ENCODE data around the gene RAD51B. TPM values are rescaled to one million over a fixed set of nuclear protein-coding genes. Genes with fewer than 3 reads are reported as not detected.

Gene RAD51B
- total and polyA plus RNA-seq, 9 of the 15 experiments (the other 6 are each of a cell fraction or from before 2014, with no cell fraction given): 8.5 to 17.3 (median 11.3) TPM

- no peak for DNase-seq (ENCODE audit: extremely low read depth in 1 of 4, low spot score in 3 of 4)
- no TSS peak for BruUV-seq (replicated peaks)
- Histone ChIP-seq H3K4me3 (no peak overlapping the region), H4K20me1 (replicated peaks; ENCODE audit: control insufficient read depth, insufficient read depth, low read length) (no peaks in the 10 kb centered on the region), H3K9me1 (ENCODE audit: control insufficient read depth, insufficient read depth, low read length) (no peaks in the 10 kb centered on the region), H3K4me1 (replicated peaks in 1 of 2; ENCODE audit: control insufficient read depth in 2 of 2, insufficient read depth in 2 of 2, low read length in 2 of 2) (no peaks in the 10 kb centered on the region), H3K27ac (ENCODE audit: extremely low read depth, low read depth, low read length) (no peak overlapping the region), H3K27me3 (ENCODE audit: control insufficient read depth in 2 of 2, insufficient read depth in 2 of 2, low read length in 2 of 2) (no peaks in the 10 kb centered on the region), H3K4me2 (ENCODE audit: insufficient read depth, low read length) (no peak overlapping the region), H3K36me3 (ENCODE audit: control insufficient read depth, insufficient read depth, low read length) (no peaks in the 10 kb centered on the region), H2AFZ (ENCODE audit: low read depth, low read length) (no peak overlapping the region), H3K9me3 (replicated peaks; ENCODE audit: control insufficient read depth, insufficient read depth, low read depth, low read length) (no peaks in the 10 kb centered on the region), H3K9ac (ENCODE audit: insufficient read depth in 1 of 2, low read depth in 2 of 2, low read length in 2 of 2) (no peak overlapping the region), H3K79me2 (ENCODE audit: control insufficient read depth, insufficient read depth, low read length) (no peaks in the 10 kb centered on the region)
- ATAC-seq: no peak
- in situ Hi-C loops (cut with MboI) (no loop called here), intact Hi-C loops (cut with micrococcal nuclease) (no loop called here)
- no peak for FAIRE-seq
- CTCF ChIA-PET (ENCODE audit: low intra/inter-chr PET ratio): no interaction called here
- TF ChIP-seq SLC30A9 (CRISPR knock-in tag; IDR thresholded peaks at IDR 0.05) (no peak), SUPT5H (IDR thresholded peaks at IDR 0.05) (no peak), ZBED1 (IDR thresholded peaks at IDR 0.05) (no peak), ZNF212 (CRISPR knock-in tag; IDR thresholded peaks at IDR 0.05) (no peak)
- WGBS (ENCODE audit: insufficient coverage, low coverage, missing lambda C conversion rate): 8% methylated on average over 3 of the region's 3 CpGs
- POLR2A ChIA-PET: no interaction called here
These were observed 362.1 kb downstream of the RAD51B start for GRCh38 chr14:68181519-68182326.

GRCh38 chr14:68182492-68182891 is 362.9 kb downstream of the RAD51B start:
- no peaks in the 10 kb centered on the region for H3K79me2 ChIP-seq (ENCODE audit: control insufficient read depth, insufficient read depth, low read length)
- FAIRE-seq (no peak), DNase-seq (ENCODE audit: extremely low read depth in 1 of 4, low spot score in 3 of 4) (no peak), ATAC-seq (no peak)
- H2AFZ ChIP-seq (ENCODE audit: low read depth, low read length): no peak overlapping the region
- 55% methylated on average over 5 of the region's 5 CpGs for WGBS (ENCODE audit: insufficient coverage, low coverage, missing lambda C conversion rate)
- H4K20me1 ChIP-seq (replicated peaks; ENCODE audit: control insufficient read depth, insufficient read depth, low read length): no peaks in the 10 kb centered on the region
- no TSS peak for BruUV-seq (replicated peaks)
- H3K27me3 ChIP-seq (ENCODE audit: control insufficient read depth in 2 of 2, insufficient read depth in 2 of 2, low read length in 2 of 2): no peaks in the 10 kb centered on the region
- in situ Hi-C loops (cut with MboI): no loop called here
- intact Hi-C loops (cut with micrococcal nuclease): no loop called here
- no peaks in the 10 kb centered on the region for H3K4me1 ChIP-seq (replicated peaks in 1 of 2; ENCODE audit: control insufficient read depth in 2 of 2, insufficient read depth in 2 of 2, low read length in 2 of 2)
- no peak overlapping the region for H3K4me2 ChIP-seq (ENCODE audit: insufficient read depth, low read length)
- no peaks in the 10 kb centered on the region for H3K9me3 ChIP-seq (replicated peaks; ENCODE audit: control insufficient read depth, insufficient read depth, low read depth, low read length)
- H3K36me3 ChIP-seq (ENCODE audit: control insufficient read depth, insufficient read depth, low read length): no peaks in the 10 kb centered on the region
- POLR2A ChIA-PET: no interaction called here
- H3K9ac ChIP-seq (ENCODE audit: insufficient read depth in 1 of 2, low read depth in 2 of 2, low read length in 2 of 2): no peak overlapping the region
- no peak overlapping the region for H3K27ac ChIP-seq (ENCODE audit: extremely low read depth, low read depth, low read length)
- no peaks in the 10 kb centered on the region for H3K9me1 ChIP-seq (ENCODE audit: control insufficient read depth, insufficient read depth, low read length)
- CTCF ChIA-PET (ENCODE audit: low intra/inter-chr PET ratio): no interaction called here
- no peak overlapping the region for H3K4me3 ChIP-seq
- TF ChIP-seq AFF1 (IDR thresholded peaks at IDR 0.05; ENCODE audit: low read depth in 1 of 2, partially characterized antibody in 2 of 2) (no peak), GATAD2A (IDR thresholded peaks at IDR 0.05) (no peak)

All from K562 (cell line).